ENCODE results near the gene ACBD4. TPM values are rescaled to one million over a fixed set of nuclear protein-coding genes. Genes with fewer than 3 reads are reported as not detected.

ACBD4 gene
- total RNA-seq, 1 donor from 2014 or later = 6.8 TPM

DNA sequence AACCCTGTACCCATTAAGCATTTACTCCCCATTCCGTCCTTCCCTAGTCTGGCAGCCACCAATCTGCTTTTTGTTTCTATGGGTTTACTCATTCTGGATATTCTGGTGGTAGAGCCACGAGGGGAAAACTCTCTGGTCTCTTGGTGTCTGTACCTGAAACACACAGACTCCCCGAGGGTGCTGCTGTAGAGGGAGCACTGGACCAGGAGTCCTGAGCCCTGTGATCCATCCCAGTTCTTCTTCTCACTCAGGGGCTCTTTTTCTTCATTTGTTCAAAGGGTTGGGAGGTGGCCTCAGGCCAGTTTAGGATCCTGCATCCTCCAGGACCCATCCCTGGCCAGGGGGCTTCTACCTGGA is 40.2 kb downstream of the ACBD4 start:
- Histone ChIP-seq H3K4me3 (no peak overlapping the region), H3K27me3 (no peaks in the 10 kb centered on the region), H3K36me3 (no peaks in the 10 kb centered on the region), H3K9ac (no peak overlapping the region), H4K20me1 (ENCODE audit: low read depth) (no peaks in the 10 kb centered on the region), H3K4me2 (no peak overlapping the region), H3K9me3 (ENCODE audit: low read depth) (no peaks in the 10 kb centered on the region), H3K79me2 (ENCODE audit: low read depth) (no peaks in the 10 kb centered on the region), H3K27ac (no peak overlapping the region), H3F3A (ENCODE audit: low read depth) (peaks cover 29% of the 10 kb centered on the region), H2AFZ (replicated peaks) (no peak overlapping the region), H3K4me1 (peaks cover 25% of the 10 kb centered on the region)
- no peaks in the 10 kb centered on the region for H3K36me3 Mint-ChIP-seq
- no peaks in the 10 kb centered on the region for H3K9me3 Mint-ChIP-seq
- H3K27me3 Mint-ChIP-seq (ENCODE audit: insufficient read depth, low read depth) = peaks cover 10% of the 10 kb centered on the region
- peaks cover 26% of the 10 kb centered on the region for H3K4me1 Mint-ChIP-seq
- no peak overlapping the region for H3K27ac Mint-ChIP-seq
- no peak for DNase-seq (ENCODE audit: low spot score)
- H3K4me3 Mint-ChIP-seq = no peak overlapping the region
- TF ChIP-seq EZH2 (IDR thresholded peaks at IDR 0.05) (no peak), EZH2phosphoT487 (IDR thresholded peaks at IDR 0.05) (no peak)
- TF ChIP-seq, protein P1, sequence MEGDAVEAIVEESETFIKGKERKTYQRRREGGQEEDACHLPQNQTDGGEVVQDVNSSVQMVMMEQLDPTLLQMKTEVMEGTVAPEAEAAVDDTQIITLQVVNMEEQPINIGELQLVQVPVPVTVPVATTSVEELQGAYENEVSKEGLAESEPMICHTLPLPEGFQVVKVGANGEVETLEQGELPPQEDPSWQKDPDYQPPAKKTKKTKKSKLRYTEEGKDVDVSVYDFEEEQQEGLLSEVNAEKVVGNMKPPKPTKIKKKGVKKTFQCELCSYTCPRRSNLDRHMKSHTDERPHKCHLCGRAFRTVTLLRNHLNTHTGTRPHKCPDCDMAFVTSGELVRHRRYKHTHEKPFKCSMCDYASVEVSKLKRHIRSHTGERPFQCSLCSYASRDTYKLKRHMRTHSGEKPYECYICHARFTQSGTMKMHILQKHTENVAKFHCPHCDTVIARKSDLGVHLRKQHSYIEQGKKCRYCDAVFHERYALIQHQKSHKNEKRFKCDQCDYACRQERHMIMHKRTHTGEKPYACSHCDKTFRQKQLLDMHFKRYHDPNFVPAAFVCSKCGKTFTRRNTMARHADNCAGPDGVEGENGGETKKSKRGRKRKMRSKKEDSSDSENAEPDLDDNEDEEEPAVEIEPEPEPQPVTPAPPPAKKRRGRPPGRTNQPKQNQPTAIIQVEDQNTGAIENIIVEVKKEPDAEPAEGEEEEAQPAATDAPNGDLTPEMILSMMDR (IDR thresholded peaks at IDR 0.05) = no peak

GRCh38 chr17:45177563-45177962 is 42.1 kb downstream of the ACBD4 start:
- no peak overlapping the region for H3K4me3 Mint-ChIP-seq
- H3K27me3 Mint-ChIP-seq (ENCODE audit: insufficient read depth, low read depth) = peaks cover 7% of the 10 kb centered on the region
- no peak overlapping the region for H2AFZ ChIP-seq (replicated peaks)
- no peaks in the 10 kb centered on the region for H3K79me2 ChIP-seq (ENCODE audit: low read depth)
- H3K9ac ChIP-seq = no peak overlapping the region
- DNase-seq (ENCODE audit: low spot score) = no peak
- peaks cover 7% of the 10 kb centered on the region for H3K4me1 ChIP-seq
- no peaks in the 10 kb centered on the region for H3K27me3 ChIP-seq
- no peak overlapping the region for H3K27ac ChIP-seq
- H3K36me3 Mint-ChIP-seq = no peaks in the 10 kb centered on the region
- no peak overlapping the region for H3K4me2 ChIP-seq
- no peaks in the 10 kb centered on the region for H3K36me3 ChIP-seq
- TF ChIP-seq EZH2phosphoT487 (IDR thresholded peaks at IDR 0.05) (no peak), EZH2 (IDR thresholded peaks at IDR 0.05) (no peak)
- TF ChIP-seq, protein P1 (IDR thresholded peaks at IDR 0.05) = no peak
- no peak overlapping the region for H3K4me3 ChIP-seq
- no peaks in the 10 kb centered on the region for H3K9me3 Mint-ChIP-seq
- H3F3A ChIP-seq (ENCODE audit: low read depth) = peaks cover 12% of the 10 kb centered on the region
- peaks cover 9% of the 10 kb centered on the region for H3K4me1 Mint-ChIP-seq
- H3K27ac Mint-ChIP-seq = no peak overlapping the region
- H4K20me1 ChIP-seq (ENCODE audit: low read depth) = no peaks in the 10 kb centered on the region
- no peaks in the 10 kb centered on the region for H3K9me3 ChIP-seq (ENCODE audit: low read depth)

GRCh38 chr17:45184144-45184543 is 48.7 kb downstream of the ACBD4 start:
- peak overlapping the region; percentile 54 for H3K27ac Mint-ChIP-seq

More at GRCh38 chr17:45184144-45184543, 48.7 kb downstream of the ACBD4 start:
- Histone ChIP-seq H4K20me1 (ENCODE audit: low read depth) (no peaks in the 10 kb centered on the region), H3F3A (ENCODE audit: low read depth) (no peaks in the 10 kb centered on the region), H3K9ac (no peak overlapping the region), H2AFZ (replicated peaks) (no peak overlapping the region), H3K27me3 (no peaks in the 10 kb centered on the region), H3K27ac (no peak overlapping the region), H3K79me2 (ENCODE audit: low read depth) (no peaks in the 10 kb centered on the region), H3K4me1 (no peaks in the 10 kb centered on the region), H3K4me3 (no peak overlapping the region), H3K4me2 (no peak overlapping the region), H3K36me3 (no peaks in the 10 kb centered on the region), H3K9me3 (ENCODE audit: low read depth) (no peaks in the 10 kb centered on the region)
- no peaks in the 10 kb centered on the region for H3K36me3 Mint-ChIP-seq
- no peaks in the 10 kb centered on the region for H3K9me3 Mint-ChIP-seq
- H3K4me3 Mint-ChIP-seq = no peak overlapping the region
- TF ChIP-seq EZH2phosphoT487 (IDR thresholded peaks at IDR 0.05) (no peak), EZH2 (IDR thresholded peaks at IDR 0.05) (no peak)
- TF ChIP-seq, protein P1 (IDR thresholded peaks at IDR 0.05) = no peak
- H3K27me3 Mint-ChIP-seq (ENCODE audit: insufficient read depth, low read depth) = no peaks in the 10 kb centered on the region
- no peaks in the 10 kb centered on the region for H3K4me1 Mint-ChIP-seq
- DNase-seq (ENCODE audit: low spot score) = no peak
